Measurements from ENCODE around the gene TANGO2.

Gene TANGO2

GRCh38 chr22:20110359-20110985, 89.6 kb downstream of the TANGO2 start:
- no peak for DNase-seq

- DNase-seq, result no peak
Measured at GRCh38 chr22:20111045-20111688, 90.3 kb downstream of the TANGO2 start.

- DNase-seq, result no peak
Measured at GRCh38 chr22:20111689-20112622, 91.0 kb downstream of the TANGO2 start.

- no peak for DNase-seq
Measured at GRCh38 chr22:20112623-20113511, 92.0 kb downstream of the TANGO2 start.

- no peak for DNase-seq
Measured at GRCh38 chr22:20113551-20114310, 92.8 kb downstream of the TANGO2 start.

- no peak for DNase-seq
Measured at GRCh38 chr22:20114506-20115475, 93.9 kb downstream of the TANGO2 start.

- no peak for DNase-seq
Measured at GRCh38 chr22:20115691-20116375, 94.9 kb downstream of the TANGO2 start, which contains the start of gene RANBP1. Gene RANBP1, plus strand, starts transcription at chr22:20116104. Its CDS starts 81 bp downstream, at chr22:20116185.

GRCh38 chr22:20116376-20116950, 95.6 kb downstream of the TANGO2 start:
- no peak for DNase-seq
